HG03520 (cell line): Measurements from ENCODE around the gene WWC1.

Experiments
- ATAC-seq: cut with Tn5 transposase; IDR thresholded peaks from one replicate; pipeline ENCODE4 v1.9.1; 2021; ENCODE audit warnings: mild to moderate bottlenecking, moderate library complexity; ENCODE audit not compliant: unreplicated experiment

Gene WWC1

DNA sequence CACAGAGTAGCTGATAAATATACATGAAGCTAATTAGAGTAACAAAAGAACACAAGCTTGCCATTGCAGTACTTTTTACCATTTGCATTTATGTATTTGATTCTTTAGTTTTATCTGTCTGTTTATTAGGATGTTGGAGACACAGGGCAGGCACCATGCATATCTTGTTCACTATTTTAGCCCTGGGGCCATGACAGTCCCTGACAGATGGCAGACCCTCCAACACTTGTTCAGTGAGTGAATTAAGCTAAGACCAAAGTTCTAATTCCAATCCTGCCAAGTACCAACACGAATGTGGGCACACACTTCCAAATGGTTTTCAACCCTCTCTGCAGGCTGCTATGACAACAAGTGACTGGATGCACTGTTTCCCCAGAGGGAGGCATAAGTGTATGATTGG, 182.9 kb downstream of the WWC1 start:
- no peak for ATAC-seq

- no peak for ATAC-seq
Observed at GRCh38 chr5:168477060-168477459, 185.6 kb downstream of the WWC1 start.

DNA sequence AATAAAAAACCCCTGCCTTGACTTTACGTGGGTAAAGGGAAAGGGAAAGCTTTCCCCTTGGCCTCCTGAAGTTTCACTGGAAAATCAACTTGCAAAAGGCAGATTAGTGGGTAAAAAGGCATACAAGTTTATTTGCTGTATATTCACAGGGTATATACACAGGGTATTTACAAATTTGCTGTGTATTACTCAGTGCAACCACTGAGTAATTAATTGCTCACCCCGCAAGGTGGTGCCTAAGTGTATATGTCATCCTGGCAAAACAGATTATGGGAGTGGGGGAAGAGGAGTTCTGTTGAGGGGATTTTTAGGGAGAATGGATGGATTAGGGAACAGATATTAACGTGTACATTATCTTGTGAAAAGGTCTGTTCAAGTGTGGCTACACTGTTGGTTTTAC, 187.7 kb downstream of the WWC1 start:
- no peak for ATAC-seq

DNA sequence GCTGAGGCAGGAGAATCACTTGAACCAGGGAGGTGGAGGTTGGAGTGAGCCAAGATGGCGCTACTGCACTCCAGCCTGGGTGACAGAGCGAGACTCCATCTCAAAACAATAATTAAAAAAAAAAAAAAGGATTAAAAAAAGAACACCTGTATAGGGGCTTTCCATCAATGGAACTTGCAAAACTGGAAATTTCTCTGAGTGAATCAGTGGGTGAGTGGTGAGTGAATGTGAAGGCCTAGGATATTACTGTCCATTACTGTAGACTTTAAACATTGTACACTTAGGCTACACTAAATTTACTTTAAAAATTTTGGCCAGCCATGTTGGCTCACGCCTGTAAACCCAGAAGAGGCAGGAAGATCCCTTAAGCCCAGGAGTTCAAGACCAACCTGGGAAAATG, 189.2 kb downstream of the WWC1 start:
- ATAC-seq, result no peak

GRCh38 chr5:168481330-168481788, 189.9 kb downstream of the WWC1 start:
- peak; percentile 95 for ATAC-seq

- ATAC-seq, result no peak
Observed at GRCh38 chr5:168482361-168482760, 190.9 kb downstream of the WWC1 start.

DNA sequence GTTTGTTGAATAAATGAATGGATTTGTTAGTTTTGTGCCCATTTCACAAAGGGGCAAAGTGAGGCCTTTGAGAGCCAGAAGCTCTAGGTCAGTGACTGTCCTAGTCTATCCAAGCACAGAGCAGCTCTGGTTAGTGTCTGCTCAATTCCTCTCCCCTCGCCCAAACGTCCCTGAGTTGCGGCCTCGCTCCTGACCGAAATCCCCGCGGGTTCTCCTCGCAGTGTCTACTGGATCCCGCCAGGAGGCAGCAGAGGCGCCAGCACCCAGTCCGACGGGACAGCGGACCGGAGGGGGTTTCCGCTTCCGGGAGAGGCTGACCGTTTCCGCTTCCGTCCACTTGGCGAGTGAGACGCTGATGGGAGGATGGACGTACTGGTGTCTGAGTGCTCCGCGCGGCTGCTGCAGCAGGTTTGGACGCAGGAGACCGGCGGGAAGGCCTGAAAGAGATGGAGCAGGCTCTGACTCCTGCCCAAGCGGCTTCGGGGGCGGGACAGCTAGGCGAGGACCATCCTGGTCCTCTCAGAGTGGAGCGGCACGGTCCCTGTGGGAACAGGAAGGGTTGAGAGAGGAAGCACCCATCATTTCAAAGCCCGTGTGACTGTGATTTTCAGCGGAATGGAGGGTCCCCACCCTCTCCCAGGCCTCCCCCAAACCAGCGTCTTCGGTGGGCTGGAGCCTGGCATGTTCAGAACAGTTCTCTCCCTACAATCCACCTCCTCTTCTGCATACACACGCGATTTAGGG, 194.9 kb downstream of the WWC1 start, which contains the start of gene RARS1:
Gene RARS1, plus strand, starts transcription at position 336 of the 744 bp plus-strand sequence. Its CDS starts 28 bp downstream, at position 364.
- peak; percentile 72 for ATAC-seq

GRCh38 chr5:168489059-168489458, 197.6 kb downstream of the WWC1 start:
- no peak for ATAC-seq

GRCh38 chr5:168494057-168494555, 202.7 kb downstream of the WWC1 start:
- no peak for ATAC-seq

DNA sequence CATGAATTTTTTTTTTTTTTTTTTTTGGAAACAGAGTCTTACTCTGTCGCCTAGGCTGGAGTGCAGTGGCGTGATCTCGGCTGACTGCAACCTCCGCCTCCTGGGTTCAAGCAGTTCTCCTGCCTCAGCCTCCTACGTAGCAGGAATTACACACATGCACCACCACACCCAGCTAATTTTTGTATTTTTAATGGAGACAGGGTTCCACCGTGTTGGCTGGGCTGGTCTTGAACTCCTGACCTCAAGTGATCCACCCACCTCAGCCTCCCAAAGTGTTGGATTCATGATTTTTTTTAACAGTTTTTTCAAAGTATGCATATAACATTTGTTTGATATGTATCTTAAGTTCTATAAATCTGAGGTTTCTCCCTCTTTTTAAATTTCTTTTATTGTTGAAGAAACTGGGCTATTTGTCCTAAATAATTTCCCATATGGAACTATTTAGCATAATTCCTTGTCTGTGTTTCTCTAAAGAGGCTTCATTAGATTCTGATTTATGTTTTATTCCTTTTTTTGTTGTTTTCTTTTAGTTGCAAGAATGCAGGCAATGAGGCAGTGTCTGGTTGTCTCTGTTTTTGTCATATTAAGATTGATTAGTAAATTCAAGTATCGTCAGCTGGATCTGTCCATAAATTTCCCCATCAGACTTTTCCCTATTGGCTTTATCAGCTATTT, 211.3 kb downstream of the WWC1 start:
- no peak for ATAC-seq

- no peak for ATAC-seq
Observed at GRCh38 chr5:168513861-168514428, 222.5 kb downstream of the WWC1 start.
